ENCODE results near the gene BLCAP. TPM values are rescaled to one million over a fixed set of nuclear protein-coding genes. Genes with fewer than 3 reads are reported as not detected.
"Not testable (repeated sequence)": the region's sequence is repeated elsewhere in the genome, so short reads cannot be mapped to it uniquely, and the experiment has no call there.

Gene BLCAP
- polyA plus RNA-seq: 86.6 TPM
- long read RNA-seq, donor 1, full-length matches to known transcripts: 29 of 29 reads
- long read RNA-seq, donor 1, partial matches to known transcripts: 0 of 29 reads
- long read RNA-seq, donor 1, other reads (novel, unspliced or antisense): 0 of 29 reads
- long read RNA-seq, donor 2, full-length matches to known transcripts: 61 of 61 reads
- long read RNA-seq, donor 2, partial matches to known transcripts: 0 of 61 reads
- long read RNA-seq, donor 2, other reads (novel, unspliced or antisense): 0 of 61 reads
- long read RNA-seq, donor 3, full-length matches to known transcripts: 59 of 59 reads
- long read RNA-seq, donor 3, partial matches to known transcripts: 0 of 59 reads
- long read RNA-seq, donor 3, other reads (novel, unspliced or antisense): 0 of 59 reads
- long read RNA-seq, donor 4, transcript BLCAP-215 (2 exons, 2,017 nt): major isoform, 6 of 6 reads
- long read RNA-seq, donor 4, partial matches to known transcripts: 0 of 6 reads
- long read RNA-seq, donor 4, other reads (novel, unspliced or antisense): 0 of 6 reads
- long read RNA-seq, donor 5, full-length matches to known transcripts: 36 of 59 reads
- long read RNA-seq, donor 5, partial matches to known transcripts: 23 of 59 reads
- long read RNA-seq, donor 5, other reads (novel, unspliced or antisense): 0 of 59 reads
- long read RNA-seq, donor 6, full-length matches to known transcripts: 55 of 55 reads
- long read RNA-seq, donor 6, partial matches to known transcripts: 0 of 55 reads
- long read RNA-seq, donor 6, other reads (novel, unspliced or antisense): 0 of 55 reads
- long read RNA-seq, donor 7, full-length matches to known transcripts: 29 of 29 reads
- long read RNA-seq, donor 7, partial matches to known transcripts: 0 of 29 reads
- long read RNA-seq, donor 7, other reads (novel, unspliced or antisense): 0 of 29 reads
- long read RNA-seq, donor 8, full-length matches to known transcripts: 61 of 102 reads
- long read RNA-seq, donor 8, partial matches to known transcripts: 0 of 102 reads
- long read RNA-seq, donor 8, other reads (novel, unspliced or antisense): 41 of 102 reads
- long read RNA-seq, donor 9, full-length matches to known transcripts: 47 of 52 reads
- long read RNA-seq, donor 9, partial matches to known transcripts: 5 of 52 reads
- long read RNA-seq, donor 9, other reads (novel, unspliced or antisense): 0 of 52 reads
- long read RNA-seq, donor 10, full-length matches to known transcripts: 62 of 62 reads
- long read RNA-seq, donor 10, partial matches to known transcripts: 0 of 62 reads
- long read RNA-seq, donor 10, other reads (novel, unspliced or antisense): 0 of 62 reads
- long read RNA-seq, donor 11, full-length matches to known transcripts: 29 of 29 reads
- long read RNA-seq, donor 11, partial matches to known transcripts: 0 of 29 reads
- long read RNA-seq, donor 11, other reads (novel, unspliced or antisense): 0 of 29 reads

- H3K27ac ChIP-seq (ENCODE audit: low read length): peak within 1 kb of the TSS; percentile 93
- H3K9me3 ChIP-seq (ENCODE audit: control insufficient read depth, low read depth, low read length): no peaks in the 10 kb centered on the region
- H3K4me1 ChIP-seq (ENCODE audit: control insufficient read depth, insufficient read depth, low read length): peaks cover 28% of the 10 kb centered on the region
- no peaks in the 10 kb centered on the region for H3K27me3 ChIP-seq (ENCODE audit: control insufficient read depth, insufficient read depth, low read length)
- peak within 1 kb of the TSS; percentile 99 for H3K4me3 ChIP-seq (ENCODE audit: low read length)
- no CpG with 5 or more reads among the region's 62 CpGs for WGBS (ENCODE audit: insufficient coverage, low lambda C conversion rate)
- peak; percentile 95 to 98 for DNase-seq
- H3K36me3 ChIP-seq (ENCODE audit: control insufficient read depth, insufficient read depth, low read length): no peaks in the 10 kb centered on the region
Measured at GRCh38 chr20:37527638-37528445, at the start of gene BLCAP. Gene BLCAP (minus strand): TSS chr20:37527876. CDS start chr20:37519174, 8,702 bp downstream.

- WGBS (ENCODE audit: insufficient coverage, low lambda C conversion rate): no CpG with 5 or more reads among the region's 4 CpGs
Measured at GRCh38 chr20:37577436-37577835, 49.8 kb upstream of the BLCAP start.

GRCh38 chr20:37576911-37577310 is 49.2 kb upstream of the BLCAP start:
- Histone ChIP-seq H3K27me3 (ENCODE audit: control insufficient read depth, insufficient read depth, low read length) (no peaks in the 10 kb centered on the region), H3K9me3 (ENCODE audit: control insufficient read depth, low read depth, low read length) (no peaks in the 10 kb centered on the region), H3K27ac (ENCODE audit: low read length) (no peak overlapping the region), H3K4me3 (ENCODE audit: low read length) (no peak overlapping the region), H3K36me3 (ENCODE audit: control insufficient read depth, insufficient read depth, low read length) (no peaks in the 10 kb centered on the region), H3K4me1 (ENCODE audit: control insufficient read depth, insufficient read depth, low read length) (no peaks in the 10 kb centered on the region)
- no CpG with 5 or more reads among the region's 1 CpG for WGBS (ENCODE audit: insufficient coverage, low lambda C conversion rate)
- no peak for DNase-seq

More at GRCh38 chr20:37577436-37577835, 49.8 kb upstream of the BLCAP start:
- not testable (repeated sequence) for H3K9me3 ChIP-seq (ENCODE audit: control insufficient read depth, low read depth, low read length); H3K27ac ChIP-seq (ENCODE audit: low read length); DNase-seq; H3K4me3 ChIP-seq (ENCODE audit: low read length); H3K4me1 ChIP-seq (ENCODE audit: control insufficient read depth, insufficient read depth, low read length); H3K36me3 ChIP-seq (ENCODE audit: control insufficient read depth, insufficient read depth, low read length); H3K27me3 ChIP-seq (ENCODE audit: control insufficient read depth, insufficient read depth, low read length)

- H3K9me3 ChIP-seq (ENCODE audit: control insufficient read depth, low read depth, low read length): no peaks in the 10 kb centered on the region
- WGBS (ENCODE audit: insufficient coverage, low lambda C conversion rate): no CpG with 5 or more reads among the region's 1 CpG
- H3K27ac ChIP-seq (ENCODE audit: low read length): no peak overlapping the region
- H3K27me3 ChIP-seq (ENCODE audit: control insufficient read depth, insufficient read depth, low read length): peaks cover 3% of the 10 kb centered on the region
- H3K36me3 ChIP-seq (ENCODE audit: control insufficient read depth, insufficient read depth, low read length): no peaks in the 10 kb centered on the region
- H3K4me3 ChIP-seq (ENCODE audit: low read length): no peak overlapping the region
- no peaks in the 10 kb centered on the region for H3K4me1 ChIP-seq (ENCODE audit: control insufficient read depth, insufficient read depth, low read length)
- DNase-seq: no peak
Measured at GRCh38 chr20:37575884-37576283, 48.2 kb upstream of the BLCAP start.

GRCh38 chr20:37574199-37574890 is 46.7 kb upstream of the BLCAP start:
- no peaks in the 10 kb centered on the region for H3K36me3 ChIP-seq (ENCODE audit: control insufficient read depth, insufficient read depth, low read length)
- WGBS (ENCODE audit: insufficient coverage, low lambda C conversion rate): no CpG with 5 or more reads among the region's 5 CpGs
- no peak overlapping the region for H3K4me3 ChIP-seq (ENCODE audit: low read length)
- no peaks in the 10 kb centered on the region for H3K9me3 ChIP-seq (ENCODE audit: control insufficient read depth, low read depth, low read length)
- no peaks in the 10 kb centered on the region for H3K4me1 ChIP-seq (ENCODE audit: control insufficient read depth, insufficient read depth, low read length)
- no peak overlapping the region for H3K27ac ChIP-seq (ENCODE audit: low read length)
- peaks cover 12% of the 10 kb centered on the region for H3K27me3 ChIP-seq (ENCODE audit: control insufficient read depth, insufficient read depth, low read length)
- no peak for DNase-seq

GRCh38 chr20:37573626-37574198 is 46.0 kb upstream of the BLCAP start:
- Histone ChIP-seq H3K4me3 (ENCODE audit: low read length) (no peak overlapping the region), H3K9me3 (ENCODE audit: control insufficient read depth, low read depth, low read length) (no peaks in the 10 kb centered on the region), H3K4me1 (ENCODE audit: control insufficient read depth, insufficient read depth, low read length) (no peaks in the 10 kb centered on the region), H3K36me3 (ENCODE audit: control insufficient read depth, insufficient read depth, low read length) (no peaks in the 10 kb centered on the region), H3K27ac (ENCODE audit: low read length) (no peak overlapping the region), H3K27me3 (ENCODE audit: control insufficient read depth, insufficient read depth, low read length) (peaks cover 13% of the 10 kb centered on the region)
- no CpG with 5 or more reads among the region's 9 CpGs for WGBS (ENCODE audit: insufficient coverage, low lambda C conversion rate)
- DNase-seq: no peak

- no peak overlapping the region for H3K27ac ChIP-seq (ENCODE audit: low read length)
- no peaks in the 10 kb centered on the region for H3K4me1 ChIP-seq (ENCODE audit: control insufficient read depth, insufficient read depth, low read length)
- peaks cover 23% of the 10 kb centered on the region for H3K27me3 ChIP-seq (ENCODE audit: control insufficient read depth, insufficient read depth, low read length)
- H3K9me3 ChIP-seq (ENCODE audit: control insufficient read depth, low read depth, low read length): no peaks in the 10 kb centered on the region
- no peak overlapping the region for H3K4me3 ChIP-seq (ENCODE audit: low read length)
- DNase-seq: no peak
- WGBS (ENCODE audit: insufficient coverage, low lambda C conversion rate): no CpG with 5 or more reads among the region's 6 CpGs
- H3K36me3 ChIP-seq (ENCODE audit: control insufficient read depth, insufficient read depth, low read length): no peaks in the 10 kb centered on the region
Measured at GRCh38 chr20:37571033-37571432, 43.4 kb upstream of the BLCAP start.

- Histone ChIP-seq H3K27me3 (ENCODE audit: control insufficient read depth, insufficient read depth, low read length) (peaks cover 23% of the 10 kb centered on the region), H3K4me3 (ENCODE audit: low read length) (no peak overlapping the region), H3K27ac (ENCODE audit: low read length) (no peak overlapping the region), H3K4me1 (ENCODE audit: control insufficient read depth, insufficient read depth, low read length) (no peaks in the 10 kb centered on the region), H3K36me3 (ENCODE audit: control insufficient read depth, insufficient read depth, low read length) (no peaks in the 10 kb centered on the region), H3K9me3 (ENCODE audit: control insufficient read depth, low read depth, low read length) (no peaks in the 10 kb centered on the region)
- no peak for DNase-seq
- 100% methylated on average over 1 of the region's 1 CpG for WGBS (ENCODE audit: insufficient coverage, low lambda C conversion rate)
Measured at GRCh38 chr20:37570419-37570818, 42.7 kb upstream of the BLCAP start.

Measured in large intestine (tissue), 12 donors.